Fibroblast of gingiva (primary cell): Measurements from ENCODE around the gene USP4.
"Not testable (repeated sequence)": the region's sequence is repeated elsewhere in the genome, so short reads cannot be mapped to it uniquely, and the experiment has no call there.

Experiments
- DNase-seq: peaks from one replicate; pipeline ENCODE4 v3.0.0-alpha.2; 2011; ENCODE audit warnings: low read depth

The USP4 gene

GRCh38 chr3:49351521-49352011 is 11.7 kb upstream of the USP4 start:
- peak; percentile 94 for DNase-seq

GRCh38 chr3:49349348-49350114 is 9.7 kb upstream of the USP4 start:
- no peak for DNase-seq

GRCh38 chr3:49348361-49348760 is 8.5 kb upstream of the USP4 start:
- DNase-seq: not testable (repeated sequence)

- DNase-seq: peak; percentile 47
These were observed 7.0 kb upstream of the USP4 start for GRCh38 chr3:49346797-49347251.

- DNase-seq: no peak
These were observed 3.3 kb upstream of the USP4 start for GRCh38 chr3:49343163-49343562.

- no peak for DNase-seq
These were observed 2.1 kb upstream of the USP4 start for GRCh38 chr3:49341996-49342395.

- no peak for DNase-seq
These were observed 292 bp downstream of the USP4 start for GRCh38 chr3:49339581-49339940.

GRCh38 chr3:49333916-49334633 is 5.8 kb downstream of the USP4 start:
- DNase-seq: no peak

GRCh38 chr3:49333091-49333490 is 6.8 kb downstream of the USP4 start:
- DNase-seq: peak; percentile 45

GRCh38 chr3:49329186-49329585 is 10.7 kb downstream of the USP4 start:
- DNase-seq: no peak

GRCh38 chr3:49328350-49328749 is 11.5 kb downstream of the USP4 start:
- DNase-seq: not testable (repeated sequence)

GRCh38 chr3:49327485-49327884 is 12.4 kb downstream of the USP4 start:
- no peak for DNase-seq

- no peak for DNase-seq
These were observed 15.1 kb downstream of the USP4 start for GRCh38 chr3:49324768-49325167.

- no peak for DNase-seq
These were observed 23.0 kb downstream of the USP4 start for GRCh38 chr3:49316696-49317457.

GRCh38 chr3:49313896-49314688 is 25.8 kb downstream of the USP4 start:
- no peak for DNase-seq

- no peak for DNase-seq
These were observed 28.6 kb downstream of the USP4 start for GRCh38 chr3:49311283-49311682.

GRCh38 chr3:49310677-49311076 is 29.2 kb downstream of the USP4 start:
- no peak for DNase-seq

- no peak for DNase-seq
These were observed 34.2 kb downstream of the USP4 start for GRCh38 chr3:49305608-49306007.

GRCh38 chr3:49302613-49303012 is 37.2 kb downstream of the USP4 start:
- DNase-seq: no peak

GRCh38 chr3:49300595-49300994 is 39.3 kb downstream of the USP4 start:
- no peak for DNase-seq

- DNase-seq: no peak
These were observed 41.3 kb downstream of the USP4 start for GRCh38 chr3:49298511-49298910.
